ENCODE results near the gene ERLEC1. TPM values are rescaled to one million over a fixed set of nuclear protein-coding genes. Genes with fewer than 3 reads are reported as not detected.
A peak's percentile ranks its signal among the peaks of the same experiment; 100 is the strongest.
"Not testable (repeated sequence)": the region's sequence is repeated elsewhere in the genome, so short reads cannot be mapped to it uniquely, and the experiment has no call there.

The ERLEC1 gene
- total RNA-seq, 2 donors from 2014 or later, result 41.2 to 55.7 TPM

DNA sequence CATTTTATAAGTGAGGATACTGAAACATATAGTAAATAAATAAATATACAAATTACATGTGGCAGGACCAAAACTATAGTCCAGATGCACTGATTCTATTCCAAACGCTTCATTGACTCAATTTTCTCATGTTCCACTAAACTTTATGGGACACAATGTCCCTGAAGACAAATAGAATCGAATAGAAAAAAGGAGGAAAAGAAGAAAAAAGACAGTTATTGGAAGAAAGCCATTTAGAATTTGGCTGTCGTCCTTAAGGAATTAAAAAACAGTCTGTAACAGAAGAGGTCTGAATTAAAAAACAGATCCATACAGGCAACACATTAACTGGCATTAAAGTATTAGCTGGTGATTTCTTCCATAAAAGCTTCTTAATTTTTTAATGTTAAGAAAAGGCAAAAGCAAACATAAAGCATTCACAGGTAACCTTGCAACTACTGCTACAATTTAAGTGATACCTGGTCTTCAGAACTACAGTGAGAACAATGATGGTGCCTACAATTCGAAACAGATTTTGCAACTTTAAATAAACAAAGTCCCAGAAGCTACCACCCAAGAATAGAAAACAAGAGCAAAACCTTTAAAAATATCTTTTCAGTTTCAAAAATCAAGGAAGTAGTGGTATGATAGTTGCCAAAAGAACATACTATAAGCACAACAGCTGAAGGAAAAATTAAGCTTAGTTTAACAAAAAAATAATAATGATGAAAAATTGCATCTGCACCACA is 36.6 kb upstream of the ERLEC1 start:
- Histone ChIP-seq H3K4me3 (no peak overlapping the region), H3K27ac (no peak overlapping the region), H3K27me3 (no peaks in the 10 kb centered on the region), H3K36me3 (peaks cover 3% of the 10 kb centered on the region), H3K9me3 (no peaks in the 10 kb centered on the region), H3K4me1 (no peaks in the 10 kb centered on the region)
- TF ChIP-seq, protein P1, sequence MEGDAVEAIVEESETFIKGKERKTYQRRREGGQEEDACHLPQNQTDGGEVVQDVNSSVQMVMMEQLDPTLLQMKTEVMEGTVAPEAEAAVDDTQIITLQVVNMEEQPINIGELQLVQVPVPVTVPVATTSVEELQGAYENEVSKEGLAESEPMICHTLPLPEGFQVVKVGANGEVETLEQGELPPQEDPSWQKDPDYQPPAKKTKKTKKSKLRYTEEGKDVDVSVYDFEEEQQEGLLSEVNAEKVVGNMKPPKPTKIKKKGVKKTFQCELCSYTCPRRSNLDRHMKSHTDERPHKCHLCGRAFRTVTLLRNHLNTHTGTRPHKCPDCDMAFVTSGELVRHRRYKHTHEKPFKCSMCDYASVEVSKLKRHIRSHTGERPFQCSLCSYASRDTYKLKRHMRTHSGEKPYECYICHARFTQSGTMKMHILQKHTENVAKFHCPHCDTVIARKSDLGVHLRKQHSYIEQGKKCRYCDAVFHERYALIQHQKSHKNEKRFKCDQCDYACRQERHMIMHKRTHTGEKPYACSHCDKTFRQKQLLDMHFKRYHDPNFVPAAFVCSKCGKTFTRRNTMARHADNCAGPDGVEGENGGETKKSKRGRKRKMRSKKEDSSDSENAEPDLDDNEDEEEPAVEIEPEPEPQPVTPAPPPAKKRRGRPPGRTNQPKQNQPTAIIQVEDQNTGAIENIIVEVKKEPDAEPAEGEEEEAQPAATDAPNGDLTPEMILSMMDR (IDR thresholded peaks at IDR 0.05), result no peak
- DNase-seq (ENCODE audit: low spot score), result no peak

DNA sequence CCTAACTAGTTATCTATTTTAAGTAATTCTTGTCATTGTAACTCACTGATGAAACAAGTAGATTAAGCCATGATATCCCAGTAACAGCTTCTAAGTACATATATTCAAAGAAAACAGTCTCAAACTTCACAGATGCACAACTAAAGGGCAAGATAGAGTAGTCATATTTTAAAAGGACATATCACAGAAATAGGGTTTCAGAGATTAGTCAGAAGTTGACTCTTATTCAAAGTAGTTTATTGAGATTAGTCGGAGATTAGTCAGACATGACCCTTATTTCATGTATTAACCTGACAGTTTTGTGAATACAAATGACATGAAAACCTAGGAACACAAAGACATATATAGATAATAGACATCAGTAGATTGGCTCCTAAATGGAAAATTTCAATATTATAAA is 35.1 kb upstream of the ERLEC1 start:
- Histone ChIP-seq H3K9me3 (peaks cover 0 to 4% of the 10 kb centered on the region in 2 donors), H3K36me3 (peaks cover 7% of the 10 kb centered on the region), H3K4me1 (no peaks in the 10 kb centered on the region), H3K27ac (no peak overlapping the region), H3K4me3 (no peak overlapping the region), H3K27me3 (no peaks in the 10 kb centered on the region)
- DNase-seq (ENCODE audit: low spot score), result no peak
- TF ChIP-seq, protein P1 (IDR thresholded peaks at IDR 0.05), result no peak

DNA sequence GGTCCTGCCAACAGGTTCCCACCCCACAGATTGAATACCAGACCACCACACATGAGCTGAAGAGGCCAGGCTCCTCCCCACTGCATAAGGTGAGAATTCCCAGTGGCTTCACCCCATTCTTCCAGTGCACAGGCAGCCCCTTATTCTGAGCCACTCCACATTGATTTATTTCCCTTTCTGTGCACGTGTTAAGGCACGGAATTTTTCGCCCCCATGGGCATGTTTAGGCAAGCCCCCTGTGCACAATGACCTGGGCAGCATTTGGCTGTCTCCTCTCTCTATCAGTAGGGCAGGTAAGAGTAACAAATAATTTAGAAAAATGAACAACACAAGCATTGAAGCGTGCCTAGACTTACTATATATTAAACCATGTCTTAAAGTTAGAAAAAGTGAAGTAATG is 34.5 kb upstream of the ERLEC1 start:
- H3K27me3 ChIP-seq, result no peaks in the 10 kb centered on the region
- peaks cover 0 to 10% of the 10 kb centered on the region in 2 donors for H3K9me3 ChIP-seq
- TF ChIP-seq, protein P1 (IDR thresholded peaks at IDR 0.05), result no peak
- H3K27ac ChIP-seq, result no peak overlapping the region
- no peaks in the 10 kb centered on the region for H3K4me1 ChIP-seq
- peaks cover 11% of the 10 kb centered on the region for H3K36me3 ChIP-seq
- no peak overlapping the region for H3K4me3 ChIP-seq
- DNase-seq (ENCODE audit: low spot score), result no peak

DNA sequence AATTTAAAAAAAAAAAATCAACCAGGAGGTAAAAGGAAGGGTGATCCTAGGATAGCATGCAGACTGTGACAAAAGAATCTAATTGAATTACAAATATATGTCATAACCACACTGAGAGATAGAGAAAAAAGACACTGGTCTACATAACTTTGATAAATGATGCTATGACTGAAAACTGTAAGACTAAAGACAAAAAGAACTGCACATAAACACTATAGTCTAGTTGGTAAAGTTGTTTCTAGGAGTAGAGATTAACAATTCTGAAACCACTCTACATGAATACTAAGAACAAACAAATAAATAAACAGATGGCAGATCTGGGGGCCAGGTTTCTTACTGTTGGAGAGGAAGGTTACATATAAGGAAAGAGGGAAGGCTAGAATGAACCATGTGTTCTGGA is 33.8 kb upstream of the ERLEC1 start:
- Histone ChIP-seq H3K27me3 (no peaks in the 10 kb centered on the region), H3K4me3 (no peak overlapping the region), H3K27ac (no peak overlapping the region), H3K36me3 (peaks cover 14% of the 10 kb centered on the region), H3K4me1 (no peaks in the 10 kb centered on the region), H3K9me3 (peaks cover 0 to 14% of the 10 kb centered on the region in 2 donors)
- TF ChIP-seq, protein P1 (IDR thresholded peaks at IDR 0.05), result no peak
- DNase-seq (ENCODE audit: low spot score), result no peak

DNA sequence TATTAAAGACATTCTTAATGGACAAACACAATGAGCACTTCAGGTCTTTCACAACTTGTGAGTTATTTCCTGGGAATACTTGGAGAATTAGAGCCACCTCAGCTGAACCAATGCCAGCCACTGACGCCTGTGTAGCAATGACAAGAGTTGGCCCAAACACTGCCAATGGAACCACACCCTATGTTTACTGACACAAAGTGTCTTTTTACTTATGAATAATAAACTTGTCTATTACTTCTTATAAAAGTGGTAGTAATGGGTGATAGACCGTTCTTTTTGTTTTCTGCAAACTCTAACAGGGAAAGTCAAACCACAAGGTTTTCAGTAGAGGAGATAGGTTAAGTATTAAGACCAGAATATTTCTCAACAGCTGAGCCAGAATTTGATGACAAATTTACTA is 31.7 kb upstream of the ERLEC1 start:
- no peaks in the 10 kb centered on the region for H3K4me1 ChIP-seq
- H3K4me3 ChIP-seq, result no peak overlapping the region
- peak; percentile 82 for DNase-seq (ENCODE audit: low spot score)
- peaks cover 14% of the 10 kb centered on the region for H3K36me3 ChIP-seq
- TF ChIP-seq, protein P1 (IDR thresholded peaks at IDR 0.05), result no peak
- no peaks in the 10 kb centered on the region for H3K27me3 ChIP-seq
- H3K9me3 ChIP-seq, result peaks cover 0 to 14% of the 10 kb centered on the region in 2 donors
- no peak overlapping the region for H3K27ac ChIP-seq

DNA sequence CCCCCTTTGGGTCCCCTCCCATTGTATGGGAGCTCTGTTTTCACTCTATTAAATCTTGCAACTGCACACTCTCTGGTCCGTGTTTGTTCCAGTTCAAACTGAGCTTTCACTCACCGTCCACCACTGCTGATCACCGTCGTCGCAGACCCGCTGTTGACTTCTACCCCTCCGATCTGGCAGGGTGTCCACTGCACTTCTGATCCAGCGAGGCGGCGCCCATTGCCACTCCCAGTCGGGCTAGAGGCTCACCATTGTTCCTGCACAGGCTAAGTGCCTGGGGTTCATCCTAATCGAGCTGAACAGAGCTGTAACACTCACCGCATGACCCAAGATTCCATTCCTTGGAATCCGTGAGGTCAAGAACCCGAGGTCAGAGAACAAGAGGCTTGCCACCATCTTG is 30.2 kb upstream of the ERLEC1 start:
- DNase-seq (ENCODE audit: low spot score), result no peak
- Histone ChIP-seq H3K4me1 (no peaks in the 10 kb centered on the region), H3K4me3 (no peak overlapping the region), H3K36me3 (peaks cover 14% of the 10 kb centered on the region), H3K27me3 (no peaks in the 10 kb centered on the region), H3K9me3 (peaks cover 0 to 14% of the 10 kb centered on the region in 2 donors), H3K27ac (no peak overlapping the region)
- TF ChIP-seq, protein P1 (IDR thresholded peaks at IDR 0.05), result no peak

DNA sequence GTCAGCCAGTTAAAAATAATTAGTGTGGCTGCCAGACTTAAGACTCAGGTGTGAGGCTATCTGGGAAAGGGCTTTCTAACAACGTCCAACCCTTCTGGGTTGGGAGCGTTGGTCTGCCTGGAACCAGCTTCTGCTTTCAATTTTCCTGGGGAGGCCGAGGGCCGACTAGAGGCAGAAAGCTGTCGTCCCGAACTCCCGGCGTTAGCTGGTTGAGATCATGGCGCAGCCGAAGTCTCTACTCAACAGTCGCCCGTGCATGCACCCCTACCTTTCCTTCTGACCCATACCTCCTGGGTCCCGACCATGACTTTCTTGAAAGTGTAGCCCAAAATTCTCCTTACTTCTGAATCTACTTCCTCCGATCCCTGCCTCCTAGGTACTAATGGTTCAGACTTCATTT is 29.6 kb upstream of the ERLEC1 start:
- not testable (repeated sequence) for DNase-seq (ENCODE audit: low spot score); H3K27me3 ChIP-seq; H3K4me1 ChIP-seq; H3K4me3 ChIP-seq; H3K27ac ChIP-seq
- Histone ChIP-seq H3K36me3 (peaks cover 14% of the 10 kb centered on the region), H3K9me3 (peaks cover 0 to 14% of the 10 kb centered on the region in 2 donors)
